CD4-positive, alpha-beta memory T cell (primary cell): ENCODE measurements around the gene RCBTB2. TPM values are rescaled to one million over a fixed set of nuclear protein-coding genes. Genes with fewer than 3 reads are reported as not detected.
A peak's percentile ranks its signal among the peaks of the same experiment; 100 is the strongest.

Experiments
- CTCF ChIA-PET: fragments of 350-600 bp; sonication (Branson Sonifier 250); formaldehyde crosslinking; loops from one replicate; lab custom pipeline; 2021; ENCODE audit warnings: inconsistent platforms; ENCODE audit not compliant: partially characterized antibody; lab: Charles Lee
- POLR2A ChIA-PET: fragments of 350-600 bp; sonication (Branson Sonifier 250); formaldehyde crosslinking; loops from one replicate; lab custom pipeline; 2021; ENCODE audit not compliant: partially characterized antibody; lab: Charles Lee
- DNase-seq, 5 donors: peaks; one replicate each; pipeline versions ENCODE4 v3.0.0 to v3.0.0-alpha.2; 2020 to 2022; ENCODE audit warnings: mixed read lengths in 1 of 5
- H3K27ac ChIP-seq: one replicate; pipeline ENCODE4 v1.7.0; 2013; ENCODE audit warnings: low read depth, low read length
- H3K27me3 ChIP-seq: 2 replicates; pipeline ENCODE4 v1.7.0; 2013; ENCODE audit warnings: mild to moderate bottlenecking, low read length, moderate library complexity; ENCODE audit not compliant: insufficient read depth
- H3K36me3 ChIP-seq: 2 replicates; pipeline ENCODE4 v1.7.0; 2013; ENCODE audit warnings: mild to moderate bottlenecking, low read length, moderate library complexity; ENCODE audit not compliant: insufficient read depth
- H3K4me1 ChIP-seq: 2 replicates; pipeline ENCODE4 v1.7.0; 2013; ENCODE audit warnings: mild to moderate bottlenecking, low read length, moderate library complexity; ENCODE audit not compliant: insufficient read depth
- H3K4me3 ChIP-seq, 2 donors: one replicate each; pipeline ENCODE4 v1.7.0; 2013; ENCODE audit warnings: low read length in 2 of 2, mild to moderate bottlenecking in 1 of 2
- H3K9me3 ChIP-seq, 2 donors: one replicate each; pipeline ENCODE4 v1.7.0; 2013; ENCODE audit warnings: low read length in 2 of 2, control low read depth in 1 of 2; ENCODE audit not compliant: control insufficient read depth in 1 of 2
- H3K27ac Mint-ChIP-seq, 7 donors: one replicate each; pipeline ENCODE4 v1.8.0; 2020 to 2021; ENCODE audit warnings: mixed read lengths in 7 of 7, mild to moderate bottlenecking in 6 of 7, inconsistent platforms in 3 of 7, moderate library complexity in 3 of 7
- H3K27me3 Mint-ChIP-seq, 2 donors: one replicate each; pipeline ENCODE4 v1.8.0; 2020 to 2021; ENCODE audit warnings: mixed read lengths in 2 of 2
- H3K36me3 Mint-ChIP-seq, 2 donors: one replicate each; pipeline ENCODE4 v1.8.0; 2020 to 2021; ENCODE audit warnings: mixed read lengths in 2 of 2, inconsistent platforms in 1 of 2, mild to moderate bottlenecking in 1 of 2
- H3K4me1 Mint-ChIP-seq, 4 donors: one replicate each; pipeline ENCODE4 v1.8.0; 2020 to 2021; ENCODE audit warnings: mixed read lengths in 4 of 4, mild to moderate bottlenecking in 1 of 4
- H3K4me3 Mint-ChIP-seq, 8 donors: one replicate each; pipeline ENCODE4 v1.8.0; 2020 to 2021; ENCODE audit warnings: mixed read lengths in 8 of 8, mild to moderate bottlenecking in 7 of 8, moderate library complexity in 6 of 8, inconsistent platforms in 3 of 8
- H3K9me3 Mint-ChIP-seq, 8 donors: one replicate each; pipeline ENCODE4 v1.8.0; 2020 to 2021; ENCODE audit warnings: mixed read lengths in 8 of 8, mild to moderate bottlenecking in 5 of 8, inconsistent platforms in 3 of 8, moderate library complexity in 1 of 8
- intact Hi-C: fragments of 100-400 bp; cut with micrococcal nuclease; formaldehyde crosslinking; loops from one replicate; pipeline ENCODE4 v1.15.1; 2023
- polyA plus RNA-seq, 2 donors: library from polyadenylated mRNA; unstranded; fragments of 300-500 nt; fragmentation: Illumina TruSeq; gene quantifications; one replicate each; pipeline ENCODE4 v1.2.3, GENCODE V29; 2021
- total RNA-seq, 2 experiments: library from RNA; stranded (reverse); gene quantifications; one replicate each; pipeline ENCODE4 v1.2.3, GENCODE V29; 2021

Gene RCBTB2
- total and polyA plus RNA-seq, 4 experiments from 2014 or later, result 23.9 to 46.5 (median 29.7) TPM

- Mint-ChIP-seq H3K9me3 (peaks cover 0 to 15% (median 4%) of the 10 kb centered on the region in 8 donors), H3K36me3 (no peaks in the 10 kb centered on the region), H3K27me3 (no peaks in the 10 kb centered on the region), H3K4me3 (peak overlapping the region in 2 of 8 donors; percentile 13 to 59), H3K4me1 (peaks cover 41 to 65% (median 55%) of the 10 kb centered on the region in 4 donors), H3K27ac (peak overlapping the region in 3 of 7 donors; percentile 36 to 64 (median 53))
- Histone ChIP-seq H3K4me3 (no peak overlapping the region), H3K36me3 (no peaks in the 10 kb centered on the region), H3K27ac (no peak overlapping the region), H3K4me1 (peaks cover 50% of the 10 kb centered on the region), H3K27me3 (no peaks in the 10 kb centered on the region), H3K9me3 (no peaks in the 10 kb centered on the region)
- ChIA-PET CTCF (no interaction called here), POLR2A (interaction anchor here (1.0 to 3.6 kb wide), 2 partner anchors 27 to 67 kb away, joined by 3 to 36 read pairs; partner anchors contain the start of gene RCBTB2)
- intact Hi-C loops, result no loop called here
- DNase-seq, result no peak
Measured at GRCh38 chr13:48559638-48560320, 26.9 kb upstream of the RCBTB2 start.

DNA sequence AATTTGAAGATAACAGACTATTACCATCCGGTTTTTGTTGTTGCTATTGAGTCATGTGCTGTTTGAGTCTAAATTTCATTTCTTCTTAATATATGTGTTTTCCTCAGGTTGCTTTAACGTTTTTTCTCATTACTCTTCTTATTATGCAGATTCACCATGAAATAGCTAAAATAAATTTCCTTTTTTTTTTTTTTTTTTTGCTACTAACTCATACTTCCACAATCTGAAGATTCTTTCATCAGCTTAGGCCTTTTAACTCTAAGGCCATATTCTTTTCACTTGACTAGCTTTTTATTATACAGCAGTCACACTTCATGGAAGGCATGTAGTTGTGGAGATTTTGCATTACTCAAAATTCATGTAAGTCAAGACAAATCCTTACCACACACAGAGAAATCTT is 23.9 kb upstream of the RCBTB2 start:
- Mint-ChIP-seq H3K27me3 (no peaks in the 10 kb centered on the region), H3K9me3 (peaks cover 2 to 22% (median 9%) of the 10 kb centered on the region in 8 donors), H3K36me3 (peaks cover 1 to 4% of the 10 kb centered on the region in 2 donors), H3K27ac (no peak overlapping the region), H3K4me1 (peaks cover 21 to 35% (median 28%) of the 10 kb centered on the region in 4 donors), H3K4me3 (no peak overlapping the region)
- Histone ChIP-seq H3K27me3 (no peaks in the 10 kb centered on the region), H3K27ac (no peak overlapping the region), H3K36me3 (no peaks in the 10 kb centered on the region), H3K4me3 (no peak overlapping the region), H3K4me1 (peaks cover 21% of the 10 kb centered on the region), H3K9me3 (peaks cover 0 to 5% of the 10 kb centered on the region in 2 donors)
- DNase-seq, result no peak
- ChIA-PET POLR2A (interaction anchor here (0.6 to 1.2 kb wide), 4 partner anchors 11 to 52 kb away, joined by 3 read pairs; no protein-coding TSS in a partner anchor), CTCF (interaction anchor here (0.7 to 1.8 kb wide), 2 partner anchors 23 to 438 kb away, joined by 3 to 5 read pairs; no protein-coding TSS in a partner anchor)
- intact Hi-C loops, result no loop called here

- no peak overlapping the region for H3K27ac Mint-ChIP-seq
- Histone ChIP-seq H3K4me3 (no peak overlapping the region), H3K4me1 (peaks cover 8% of the 10 kb centered on the region), H3K9me3 (peaks cover 0 to 13% of the 10 kb centered on the region in 2 donors), H3K36me3 (no peaks in the 10 kb centered on the region), H3K27ac (no peak overlapping the region), H3K27me3 (no peaks in the 10 kb centered on the region)
- peaks cover 12 to 22% (median 18%) of the 10 kb centered on the region in 4 donors for H3K4me1 Mint-ChIP-seq
- H3K4me3 Mint-ChIP-seq, result no peak overlapping the region
- no peak for DNase-seq
- no peaks in the 10 kb centered on the region for H3K27me3 Mint-ChIP-seq
- ChIA-PET CTCF (interaction anchor here (0.8 to 1.8 kb wide), 2 partner anchors 21 to 25 kb away, joined by 3 to 5 read pairs; no protein-coding TSS in a partner anchor), POLR2A (interaction anchor here (0.5 to 1.0 kb wide), 3 partner anchors 13 to 22 kb away, joined by 3 read pairs; partner anchors contain the start of gene RCBTB2)
- peaks cover 1 to 6% of the 10 kb centered on the region in 2 donors for H3K36me3 Mint-ChIP-seq
- H3K9me3 Mint-ChIP-seq, result peaks cover 2 to 29% (median 16%) of the 10 kb centered on the region in 8 donors
- intact Hi-C loops, result no loop called here
Measured at GRCh38 chr13:48555441-48555840, 22.6 kb upstream of the RCBTB2 start.

- ChIA-PET POLR2A (interaction anchor here (1.0 to 3.0 kb wide), 2 partner anchors 10 to 18 kb away, joined by 4 to 17 read pairs; partner anchors contain the start of gene RCBTB2), CTCF (interaction anchor here (1.2 kb wide), 1 partner anchor 20 kb away, joined by 3 read pairs; no protein-coding TSS in a partner anchor)
- H3K4me1 Mint-ChIP-seq, result no peaks in the 10 kb centered on the region
- H3K4me3 Mint-ChIP-seq, result no peak overlapping the region
- peaks cover 1 to 10% of the 10 kb centered on the region in 2 donors for H3K36me3 Mint-ChIP-seq
- no peaks in the 10 kb centered on the region for H3K4me1 ChIP-seq
- no peak overlapping the region for H3K27ac ChIP-seq
- no peak overlapping the region for H3K4me3 ChIP-seq
- no peaks in the 10 kb centered on the region for H3K27me3 ChIP-seq
- no peak for DNase-seq
- no peaks in the 10 kb centered on the region for H3K27me3 Mint-ChIP-seq
- intact Hi-C loops, result no loop called here
- no peaks in the 10 kb centered on the region for H3K36me3 ChIP-seq
- H3K9me3 Mint-ChIP-seq, result peaks cover 2 to 32% (median 20%) of the 10 kb centered on the region in 8 donors
- H3K27ac Mint-ChIP-seq, result no peak overlapping the region
- H3K9me3 ChIP-seq, result peaks cover 0 to 13% of the 10 kb centered on the region in 2 donors
Measured at GRCh38 chr13:48551329-48551728, 18.4 kb upstream of the RCBTB2 start.

GRCh38 chr13:48549658-48550057 is 16.8 kb upstream of the RCBTB2 start:
- intact Hi-C loops, result no loop called here
- Mint-ChIP-seq H3K27me3 (no peaks in the 10 kb centered on the region), H3K36me3 (peaks cover 1 to 10% of the 10 kb centered on the region in 2 donors), H3K27ac (peak overlapping the region in 1 of 7 donors; percentile 19), H3K9me3 (peaks cover 0 to 23% (median 15%) of the 10 kb centered on the region in 8 donors), H3K4me3 (no peak overlapping the region), H3K4me1 (no peaks in the 10 kb centered on the region)
- Histone ChIP-seq H3K36me3 (no peaks in the 10 kb centered on the region), H3K4me3 (no peak overlapping the region), H3K27ac (no peak overlapping the region), H3K9me3 (peaks cover 0 to 13% of the 10 kb centered on the region in 2 donors), H3K4me1 (no peaks in the 10 kb centered on the region), H3K27me3 (no peaks in the 10 kb centered on the region)
- ChIA-PET CTCF (no interaction called here), POLR2A (no interaction called here)
- DNase-seq, result no peak

GRCh38 chr13:48547663-48548092 is 14.8 kb upstream of the RCBTB2 start:
- Mint-ChIP-seq H3K4me3 (no peak overlapping the region), H3K27me3 (no peaks in the 10 kb centered on the region), H3K27ac (no peak overlapping the region), H3K9me3 (peaks cover 0 to 23% (median 15%) of the 10 kb centered on the region in 8 donors), H3K4me1 (peaks cover 0 to 2% (median 0%) of the 10 kb centered on the region in 4 donors), H3K36me3 (peaks cover 1 to 10% of the 10 kb centered on the region in 2 donors)
- intact Hi-C loops, result no loop called here
- Histone ChIP-seq H3K36me3 (no peaks in the 10 kb centered on the region), H3K4me3 (no peak overlapping the region), H3K4me1 (no peaks in the 10 kb centered on the region), H3K9me3 (peaks cover 0 to 13% of the 10 kb centered on the region in 2 donors), H3K27me3 (no peaks in the 10 kb centered on the region), H3K27ac (no peak overlapping the region)
- POLR2A ChIA-PET, result interaction anchor here (0.7 kb wide), 1 partner anchor 22 kb away, joined by 3 read pairs; no protein-coding TSS in a partner anchor
- CTCF ChIA-PET, result interaction anchor here (1.3 kb wide), 1 partner anchor 35 kb away, joined by 4 read pairs; no protein-coding TSS in a partner anchor
- DNase-seq, result no peak

GRCh38 chr13:48545608-48546007 is 12.7 kb upstream of the RCBTB2 start:
- POLR2A ChIA-PET, result interaction anchor here (1.0 to 2.1 kb wide), 4 partner anchors 12 to 144 kb away, joined by 3 to 10 read pairs (median 4); partner anchors contain the start of gene RCBTB2
- CTCF ChIA-PET, result interaction anchor here (0.9 kb wide), 1 partner anchor 34 kb away, joined by 3 read pairs; no protein-coding TSS in a partner anchor
- H3K36me3 Mint-ChIP-seq, result peaks cover 0 to 6% of the 10 kb centered on the region in 2 donors
- H3K27ac Mint-ChIP-seq, result no peak overlapping the region
- H3K4me3 Mint-ChIP-seq, result no peak overlapping the region
- no peak for DNase-seq
- Histone ChIP-seq H3K36me3 (no peaks in the 10 kb centered on the region), H3K27me3 (no peaks in the 10 kb centered on the region), H3K27ac (no peak overlapping the region), H3K9me3 (no peaks in the 10 kb centered on the region), H3K4me3 (no peak overlapping the region), H3K4me1 (no peaks in the 10 kb centered on the region)
- peaks cover 0 to 10% (median 4%) of the 10 kb centered on the region in 8 donors for H3K9me3 Mint-ChIP-seq
- H3K27me3 Mint-ChIP-seq, result no peaks in the 10 kb centered on the region
- H3K4me1 Mint-ChIP-seq, result peaks cover 0 to 2% (median 0%) of the 10 kb centered on the region in 4 donors
- intact Hi-C loops, result no loop called here
